NCI-H187 (cell line): ENCODE measurements around the gene GHDC.
"Not testable (repeated sequence)": the region's sequence is repeated elsewhere in the genome, so short reads cannot be mapped to it uniquely, and the experiment has no call there.

Source experiments
- DNase-seq, 2 experiments: peaks; one replicate each; lab custom pipeline; 2025; lab: John Stamatoyannopoulos, UW

GHDC gene

GRCh38 chr17:42193969-42194899 lies at the start of gene GHDC:
Gene GHDC (minus strand): TSS chr17:42194494. CDS start chr17:42193581, 913 bp downstream.
- peak; percentile 42 to 77 for DNase-seq

GRCh38 chr17:42243493-42243982 lies 49.2 kb upstream of the GHDC start:
- DNase-seq, result no peak

GRCh38 chr17:42241871-42242270 lies 47.6 kb upstream of the GHDC start:
- DNase-seq, result no peak

- DNase-seq, result not testable (repeated sequence)
These were observed 46.6 kb upstream of the GHDC start for GRCh38 chr17:42240863-42241262.

GRCh38 chr17:42240201-42240600 lies 45.9 kb upstream of the GHDC start:
- no peak for DNase-seq

GRCh38 chr17:42239576-42239975 lies 45.3 kb upstream of the GHDC start:
- not testable (repeated sequence) for DNase-seq

- DNase-seq, result no peak
These were observed 42.5 kb upstream of the GHDC start for GRCh38 chr17:42236760-42237159.

- DNase-seq, result no peak
These were observed 39.7 kb upstream of the GHDC start for GRCh38 chr17:42233994-42234393.

GRCh38 chr17:42233156-42233555 lies 38.9 kb upstream of the GHDC start:
- no peak for DNase-seq

GRCh38 chr17:42230225-42230624 lies 35.9 kb upstream of the GHDC start:
- DNase-seq, result no peak

GRCh38 chr17:42227849-42228700 lies 33.8 kb upstream of the GHDC start:
- no peak for DNase-seq

GRCh38 chr17:42225646-42226045 lies 31.4 kb upstream of the GHDC start:
- no peak for DNase-seq

GRCh38 chr17:42224651-42225050 lies 30.4 kb upstream of the GHDC start:
- DNase-seq, result no peak

- no peak for DNase-seq
These were observed 27.8 kb upstream of the GHDC start for GRCh38 chr17:42221886-42222745.

GRCh38 chr17:42219280-42219679 lies 25.0 kb upstream of the GHDC start:
- DNase-seq, result not testable (repeated sequence)

- DNase-seq, result no peak
These were observed 19.9 kb upstream of the GHDC start for GRCh38 chr17:42214156-42214555.

- no peak for DNase-seq
These were observed 18.1 kb upstream of the GHDC start for GRCh38 chr17:42212382-42212781.

GRCh38 chr17:42211921-42212341 lies 17.6 kb upstream of the GHDC start:
- DNase-seq, result not testable (repeated sequence)

- DNase-seq, result no peak
These were observed 15.8 kb upstream of the GHDC start for GRCh38 chr17:42210046-42210445.

- DNase-seq, result not testable (repeated sequence)
These were observed 11.9 kb upstream of the GHDC start for GRCh38 chr17:42206153-42206612.

- no peak for DNase-seq
These were observed 9.1 kb upstream of the GHDC start for GRCh38 chr17:42203354-42203753.
